ENCODE data around the gene AGPS.

DNA sequence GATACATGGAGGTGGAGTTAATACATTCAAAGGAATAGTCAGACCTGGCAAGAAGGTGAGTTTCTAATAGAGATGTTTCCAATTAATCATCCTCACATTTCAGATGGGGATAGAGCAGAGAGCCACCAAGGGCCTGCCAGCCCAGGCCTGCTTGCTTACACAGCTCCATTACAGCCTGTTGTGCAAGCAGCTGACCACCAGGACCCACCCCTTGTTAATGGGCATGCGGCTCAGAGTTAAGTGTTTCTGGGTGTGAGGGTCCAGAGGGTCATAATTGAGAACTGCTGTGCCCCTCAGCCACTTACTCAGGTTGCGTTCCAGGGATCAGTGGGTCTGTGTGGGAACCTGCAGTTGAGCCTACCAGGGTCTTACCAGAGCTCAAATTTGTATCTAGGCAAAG, 199.8 kb downstream of the AGPS start:
- TF ChIP-seq POLR2AphosphoS5 (IDR thresholded peaks at IDR 0.05; ENCODE audit: low read depth, low read length) = no peak
- no peak for TF ChIP-seq SIN3A (IDR thresholded peaks at IDR 0.05; ENCODE audit: borderline replicate concordance, insufficient read depth, low read length)
- TF ChIP-seq, protein P1, sequence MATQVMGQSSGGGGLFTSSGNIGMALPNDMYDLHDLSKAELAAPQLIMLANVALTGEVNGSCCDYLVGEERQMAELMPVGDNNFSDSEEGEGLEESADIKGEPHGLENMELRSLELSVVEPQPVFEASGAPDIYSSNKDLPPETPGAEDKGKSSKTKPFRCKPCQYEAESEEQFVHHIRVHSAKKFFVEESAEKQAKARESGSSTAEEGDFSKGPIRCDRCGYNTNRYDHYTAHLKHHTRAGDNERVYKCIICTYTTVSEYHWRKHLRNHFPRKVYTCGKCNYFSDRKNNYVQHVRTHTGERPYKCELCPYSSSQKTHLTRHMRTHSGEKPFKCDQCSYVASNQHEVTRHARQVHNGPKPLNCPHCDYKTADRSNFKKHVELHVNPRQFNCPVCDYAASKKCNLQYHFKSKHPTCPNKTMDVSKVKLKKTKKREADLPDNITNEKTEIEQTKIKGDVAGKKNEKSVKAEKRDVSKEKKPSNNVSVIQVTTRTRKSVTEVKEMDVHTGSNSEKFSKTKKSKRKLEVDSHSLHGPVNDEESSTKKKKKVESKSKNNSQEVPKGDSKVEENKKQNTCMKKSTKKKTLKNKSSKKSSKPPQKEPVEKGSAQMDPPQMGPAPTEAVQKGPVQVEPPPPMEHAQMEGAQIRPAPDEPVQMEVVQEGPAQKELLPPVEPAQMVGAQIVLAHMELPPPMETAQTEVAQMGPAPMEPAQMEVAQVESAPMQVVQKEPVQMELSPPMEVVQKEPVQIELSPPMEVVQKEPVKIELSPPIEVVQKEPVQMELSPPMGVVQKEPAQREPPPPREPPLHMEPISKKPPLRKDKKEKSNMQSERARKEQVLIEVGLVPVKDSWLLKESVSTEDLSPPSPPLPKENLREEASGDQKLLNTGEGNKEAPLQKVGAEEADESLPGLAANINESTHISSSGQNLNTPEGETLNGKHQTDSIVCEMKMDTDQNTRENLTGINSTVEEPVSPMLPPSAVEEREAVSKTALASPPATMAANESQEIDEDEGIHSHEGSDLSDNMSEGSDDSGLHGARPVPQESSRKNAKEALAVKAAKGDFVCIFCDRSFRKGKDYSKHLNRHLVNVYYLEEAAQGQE (IDR thresholded peaks at IDR 0.05; ENCODE audit: insufficient read depth in 1 of 2, low read depth in 2 of 2, low read length in 2 of 2) = no peak
